Activated gamma-delta T cell treated with anti-CD3 and anti-CD28 coated beads, Interleukin-2, amount 50 U/mL, for 16 hours (primary cell): ENCODE results near the gene PIM2.
A peak's percentile ranks its signal among the peaks of the same experiment; 100 is the strongest.

Experiments used
- DNase-seq: peaks from one replicate; pipeline ENCODE4 v3.0.0-alpha.2; 2020; ENCODE audit warnings: low read depth

PIM2 gene

DNA sequence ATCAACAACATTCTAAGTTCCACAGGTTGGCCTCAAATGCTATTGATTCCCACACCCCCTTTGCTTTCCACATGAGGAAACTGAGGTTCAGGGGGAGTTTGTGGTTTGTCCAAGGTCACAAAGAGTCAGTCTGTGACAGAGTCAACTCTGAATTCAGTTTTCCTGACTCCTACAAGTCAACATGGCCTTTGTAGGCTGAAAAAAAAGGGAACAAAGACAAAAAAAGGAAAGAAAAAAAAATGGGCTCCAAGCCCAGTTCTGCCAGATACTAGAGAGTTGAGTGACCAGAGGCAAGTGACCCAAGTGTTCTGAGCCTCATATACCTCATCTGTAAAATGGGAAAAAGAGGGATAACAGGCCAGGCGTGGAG is 16.5 kb upstream of the PIM2 start:
- DNase-seq: no peak

DNA sequence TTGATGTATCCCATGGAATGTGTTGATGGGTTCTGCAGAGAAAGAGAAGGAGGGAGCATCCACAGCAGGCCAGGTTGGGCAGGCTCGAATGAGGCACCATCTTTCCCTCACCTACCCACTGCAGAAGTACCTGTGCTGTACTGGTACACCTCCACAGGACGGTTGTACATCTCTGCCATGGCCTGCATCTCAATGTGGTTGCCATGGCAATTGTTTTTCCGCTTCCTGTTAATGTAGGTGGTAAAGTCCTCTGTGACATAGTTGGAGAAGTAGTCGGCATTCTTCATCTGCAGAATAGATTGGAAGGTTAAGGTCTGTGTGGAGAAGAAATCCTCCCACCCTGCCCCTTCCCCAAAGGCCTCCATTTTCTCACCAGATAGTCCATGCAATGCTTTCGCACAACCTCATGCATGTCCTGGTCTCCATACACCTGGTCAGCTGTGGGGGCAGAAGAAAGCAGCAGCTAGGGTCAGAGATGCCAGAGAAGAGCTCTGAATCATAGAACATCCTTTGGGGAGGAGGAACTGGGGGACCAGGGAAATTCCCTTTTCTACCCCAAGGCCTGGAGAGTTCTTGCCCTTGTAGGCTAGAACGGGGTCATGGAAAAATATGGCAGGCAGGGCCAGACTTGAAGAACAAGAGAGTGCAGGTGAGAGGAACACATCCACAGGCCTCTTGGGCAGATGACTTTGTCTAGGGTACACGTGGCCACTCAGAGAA is 15.9 kb upstream of the PIM2 start:
- DNase-seq: no peak

DNA sequence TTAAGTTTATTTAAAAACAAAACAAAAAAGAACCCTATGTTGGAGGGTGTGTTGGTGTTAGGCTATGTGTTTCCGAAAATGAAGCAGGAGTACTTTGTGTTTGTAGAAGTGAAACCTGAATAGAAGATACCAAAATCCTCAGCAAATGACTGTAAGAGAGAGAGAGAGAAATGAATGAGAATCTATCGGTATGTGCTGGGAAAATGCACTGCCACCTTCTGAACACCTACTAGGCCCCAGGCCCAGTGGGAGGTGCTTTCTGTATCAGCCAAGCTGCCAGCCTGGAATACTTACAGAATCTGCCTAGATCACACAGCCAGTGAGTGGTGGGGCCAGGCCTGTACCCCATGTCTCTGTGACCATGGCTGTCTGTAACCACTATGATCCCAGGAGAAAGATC is 14.9 kb upstream of the PIM2 start:
- no peak for DNase-seq

DNA sequence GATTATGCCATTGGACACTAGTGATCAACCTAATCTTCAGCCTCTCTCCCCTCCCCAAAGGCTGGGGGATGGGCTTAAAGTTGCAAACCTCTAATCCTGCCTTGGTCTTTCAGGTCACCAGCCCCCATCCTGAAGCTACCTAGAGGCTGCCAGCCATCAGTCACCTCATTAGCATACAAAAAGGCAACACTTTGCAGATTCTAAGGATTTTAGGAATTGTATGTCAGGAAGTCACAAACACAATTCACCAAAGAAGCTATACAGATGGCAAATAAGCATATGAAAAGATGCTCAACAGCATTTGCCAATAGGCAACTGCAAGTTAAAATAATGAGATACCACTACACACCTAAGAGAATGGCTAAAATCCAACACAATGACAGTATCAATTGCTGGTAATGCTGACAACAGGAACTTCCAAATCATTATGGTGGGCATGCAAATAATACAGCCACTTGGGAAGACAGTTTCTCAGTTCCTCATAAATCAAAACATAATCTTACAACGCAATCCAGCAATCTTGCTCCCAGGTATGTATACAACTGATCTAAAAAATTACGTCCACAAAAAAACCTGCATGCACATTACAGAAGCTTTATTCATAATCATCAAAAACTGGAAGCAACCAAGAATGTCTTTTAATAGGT is 9.0 kb upstream of the PIM2 start:
- DNase-seq: no peak

DNA sequence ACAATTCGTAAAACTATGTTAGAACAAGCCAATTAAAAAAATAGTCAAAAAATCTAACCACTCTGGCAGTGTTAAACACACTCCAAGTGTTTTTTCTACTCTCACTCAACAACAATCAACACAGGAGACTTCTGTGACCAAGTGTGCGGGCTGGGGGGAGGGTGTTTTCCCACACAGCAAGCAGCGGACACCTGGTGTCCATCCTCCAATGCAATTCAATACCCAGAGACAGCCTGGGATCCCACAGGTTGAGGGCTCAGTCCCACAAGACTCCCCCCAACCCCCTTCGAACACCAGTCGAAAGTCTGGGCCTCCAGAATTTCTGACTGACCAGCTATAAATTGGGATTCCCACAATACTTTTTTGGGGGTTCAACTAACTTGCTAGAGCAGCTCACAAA is 8.3 kb upstream of the PIM2 start:
- no peak for DNase-seq

DNA sequence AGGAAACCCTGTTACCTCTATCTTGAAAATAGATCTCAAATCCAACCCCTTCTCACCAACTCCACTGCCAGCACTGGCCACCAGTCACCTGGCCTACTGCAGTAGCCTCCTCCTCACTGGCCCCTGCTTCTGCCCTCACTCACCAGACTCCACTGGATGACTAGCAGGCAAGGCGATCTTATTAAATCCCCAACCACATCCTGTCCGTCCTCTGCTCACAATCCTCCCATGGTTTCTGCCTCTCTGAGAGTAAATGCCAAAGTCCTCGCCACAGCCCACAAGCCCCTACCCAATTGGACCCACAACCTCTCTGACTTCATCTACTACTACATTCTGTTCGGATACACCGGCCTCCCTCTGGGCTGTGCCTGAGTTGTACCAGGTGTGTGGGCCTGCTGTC is 5.4 kb upstream of the PIM2 start:
- DNase-seq: no peak

DNA sequence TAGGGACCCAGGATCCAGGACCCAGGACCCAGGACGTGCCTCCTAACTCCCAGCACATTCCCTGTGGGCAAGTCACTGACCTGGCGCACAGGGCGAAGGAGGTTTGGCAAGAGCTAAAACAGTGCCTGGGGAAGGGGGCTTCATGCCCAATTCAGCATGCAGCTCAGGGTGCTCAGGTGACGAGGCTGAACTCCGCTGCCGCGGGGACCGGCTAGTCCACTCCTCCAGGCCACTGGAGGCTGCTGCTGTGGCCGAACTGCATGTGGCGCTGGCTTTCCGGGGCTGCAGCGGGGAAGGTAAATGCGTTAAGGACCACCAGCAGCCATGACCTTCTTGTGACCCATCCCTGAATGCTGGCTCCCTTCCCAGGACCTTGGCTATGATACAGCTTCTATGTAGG is 4.9 kb upstream of the PIM2 start:
- no peak for DNase-seq

DNA sequence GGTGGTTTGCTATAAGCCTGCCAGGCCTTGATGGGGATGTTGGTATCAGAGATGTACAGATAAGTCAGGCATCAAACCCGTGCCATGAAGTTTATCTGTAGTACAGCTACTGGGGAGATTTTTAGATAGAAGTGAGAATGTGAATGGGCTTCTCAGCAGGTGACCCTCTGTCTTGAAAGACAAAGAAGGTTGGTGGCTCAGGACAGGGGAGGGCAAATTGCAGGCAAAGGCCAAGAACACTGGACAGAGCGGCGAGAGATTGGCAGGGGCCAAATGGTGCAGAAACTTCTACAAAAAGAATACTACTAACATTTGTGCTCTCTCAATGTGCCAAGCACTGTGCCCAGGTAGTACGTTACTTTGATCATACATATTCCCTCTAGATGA is 1.9 kb upstream of the PIM2 start:
- no peak for DNase-seq

DNA sequence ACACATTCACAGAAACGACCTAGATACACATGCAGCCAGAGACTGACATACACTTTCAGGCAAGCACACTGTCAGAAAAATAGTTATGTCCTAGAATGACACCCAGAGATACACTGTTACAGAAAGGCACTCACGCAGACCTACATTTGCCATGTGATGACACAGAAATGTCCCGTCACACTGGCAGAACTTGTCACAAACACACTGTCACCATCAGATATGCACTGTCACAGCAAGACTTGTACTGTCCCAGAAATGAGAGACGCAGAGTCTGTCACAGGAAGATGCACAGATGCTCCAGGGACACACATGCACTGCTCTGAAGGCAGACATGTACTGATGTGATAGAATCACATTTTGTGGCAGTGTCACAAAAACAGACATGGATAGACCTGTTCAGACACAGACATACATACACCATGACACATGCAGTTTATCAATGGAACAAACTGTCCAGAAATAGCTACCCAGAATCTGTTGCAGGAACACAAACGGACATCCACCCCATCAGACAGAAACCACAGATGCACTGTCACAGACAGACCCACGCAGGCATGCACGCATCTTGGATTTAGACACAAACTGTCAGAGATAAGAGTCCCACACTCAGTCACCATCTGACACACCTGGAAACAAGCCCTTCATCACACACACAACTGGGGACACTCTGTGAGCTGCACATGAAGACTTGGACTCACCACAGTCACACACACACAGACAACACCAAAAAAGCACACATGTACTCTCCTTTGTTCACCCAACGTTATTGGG is 1.3 kb upstream of the PIM2 start:
- DNase-seq: no peak

DNA sequence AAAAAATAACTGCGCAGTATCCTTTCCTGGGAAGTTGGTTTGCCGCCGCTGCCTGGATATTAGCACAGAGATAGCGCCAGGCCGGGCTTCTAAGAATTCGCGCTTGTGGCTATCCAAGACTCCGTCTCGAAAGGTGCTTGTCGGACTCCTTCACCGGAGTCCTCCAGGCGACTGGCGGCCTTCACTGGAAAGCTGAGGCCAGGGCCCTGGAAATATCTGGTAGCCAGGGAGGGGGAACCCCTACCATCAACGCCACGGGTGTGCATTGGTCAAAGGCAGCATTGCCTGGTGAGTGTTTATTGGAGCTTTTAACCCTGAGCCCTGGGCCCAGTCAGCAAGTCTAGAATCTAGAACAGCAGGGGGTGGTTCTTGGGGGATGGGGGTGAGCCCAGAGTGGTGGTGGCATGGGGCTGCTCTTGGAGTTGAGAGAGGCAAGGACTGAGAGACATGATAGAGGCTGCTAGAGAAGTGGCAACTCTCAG is 577 bp upstream of the PIM2 start:
- DNase-seq: no peak

DNA sequence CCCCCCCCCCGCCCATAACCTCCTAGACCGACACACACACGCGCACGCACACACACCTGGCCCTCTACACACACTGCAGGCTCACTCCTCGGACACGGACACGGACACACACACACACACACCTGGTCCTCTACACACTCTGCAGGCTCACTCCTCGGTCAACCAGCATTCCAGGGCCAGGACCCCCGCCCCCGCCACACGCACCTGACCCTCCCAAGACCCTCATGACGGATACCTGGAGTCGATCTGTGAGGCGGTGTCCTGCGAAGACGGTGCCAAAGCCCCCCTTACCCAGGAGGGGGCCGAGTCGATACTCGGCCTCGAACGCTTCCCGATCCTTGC is 552 bp downstream of the PIM2 start:
- DNase-seq: no peak

DNA sequence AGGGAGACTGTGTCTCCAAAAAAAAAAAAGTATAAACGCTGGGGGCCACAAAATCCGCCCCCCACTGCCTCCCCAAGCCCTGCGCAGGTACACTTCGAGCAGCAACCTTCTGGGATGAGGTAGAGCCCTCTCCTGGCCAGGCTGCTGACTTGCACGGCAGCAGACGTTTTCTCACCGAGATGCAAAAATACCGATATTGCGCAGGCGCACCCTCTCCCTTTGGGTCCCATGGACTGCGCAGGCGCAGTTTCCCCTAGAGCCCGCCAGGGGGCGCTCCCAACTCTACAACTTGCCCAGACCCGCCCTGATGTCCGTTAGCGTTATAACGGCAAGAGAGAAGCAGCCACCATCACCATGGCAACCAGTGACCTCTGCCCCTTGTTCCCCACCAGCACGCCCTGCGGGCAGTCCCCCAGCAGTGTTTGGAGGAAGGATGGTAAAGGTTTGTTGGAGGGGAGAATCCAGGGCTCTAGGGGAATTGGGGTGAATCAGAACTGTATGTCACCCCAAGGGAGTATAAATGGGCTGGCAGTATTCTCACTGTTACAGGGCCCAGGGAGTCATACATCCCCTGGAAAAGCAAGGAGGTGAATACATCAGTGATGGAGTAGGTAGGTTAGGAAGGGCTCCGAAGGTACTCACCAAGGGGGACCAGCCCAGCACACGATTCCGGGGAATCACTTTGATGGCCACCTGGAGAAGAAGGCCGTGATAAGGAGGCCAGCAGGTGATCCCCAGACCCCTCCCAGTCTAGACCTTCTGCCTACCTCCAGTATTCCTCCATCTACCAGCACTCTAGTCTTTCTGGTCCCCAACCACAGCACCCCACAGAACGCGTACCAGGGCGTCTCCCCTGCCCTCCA is 1.5 kb downstream of the PIM2 start:
- peak; percentile 78 for DNase-seq

DNA sequence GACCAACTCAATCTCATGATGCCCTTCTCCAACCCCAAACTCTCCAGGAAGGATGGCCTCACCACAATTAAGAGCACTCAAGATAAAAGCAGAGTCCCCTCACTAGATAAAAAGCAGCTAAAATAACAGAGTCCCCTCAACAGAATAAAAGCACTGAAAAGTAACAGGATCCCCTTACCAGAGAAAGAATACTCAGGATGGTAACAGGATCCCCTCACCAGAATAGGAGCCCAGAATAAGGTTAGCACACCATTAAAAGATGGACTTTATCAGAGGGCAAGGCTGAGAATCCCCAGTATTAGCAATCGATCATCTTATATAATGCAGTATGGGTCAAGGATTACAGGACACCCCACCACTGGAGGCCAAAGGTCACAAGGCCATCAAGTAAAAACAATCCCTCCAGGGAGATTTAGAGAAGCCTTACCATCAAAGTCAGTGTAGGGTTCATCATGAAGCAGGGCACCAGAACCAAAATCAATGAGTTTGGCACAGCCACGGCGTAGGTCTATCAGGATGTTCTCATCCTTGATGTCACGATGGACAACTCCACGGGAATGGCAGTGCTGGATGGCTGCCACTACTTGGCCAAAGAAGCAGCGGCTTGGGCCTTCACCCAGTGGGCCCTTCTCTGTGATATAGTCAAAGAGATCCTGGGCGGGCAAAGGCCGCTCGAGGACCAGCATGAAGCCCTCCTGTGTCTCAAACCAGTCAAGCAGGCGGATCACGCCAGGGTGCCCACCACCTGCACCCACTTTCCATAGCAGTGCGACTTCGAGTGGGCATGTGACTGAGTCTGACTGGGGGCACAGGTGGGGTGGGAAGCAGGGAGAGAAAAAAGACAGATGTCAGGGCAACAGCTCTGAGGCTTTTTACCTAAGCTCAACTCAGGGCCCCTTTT is 4.0 kb downstream of the PIM2 start:
- DNase-seq: no peak

DNA sequence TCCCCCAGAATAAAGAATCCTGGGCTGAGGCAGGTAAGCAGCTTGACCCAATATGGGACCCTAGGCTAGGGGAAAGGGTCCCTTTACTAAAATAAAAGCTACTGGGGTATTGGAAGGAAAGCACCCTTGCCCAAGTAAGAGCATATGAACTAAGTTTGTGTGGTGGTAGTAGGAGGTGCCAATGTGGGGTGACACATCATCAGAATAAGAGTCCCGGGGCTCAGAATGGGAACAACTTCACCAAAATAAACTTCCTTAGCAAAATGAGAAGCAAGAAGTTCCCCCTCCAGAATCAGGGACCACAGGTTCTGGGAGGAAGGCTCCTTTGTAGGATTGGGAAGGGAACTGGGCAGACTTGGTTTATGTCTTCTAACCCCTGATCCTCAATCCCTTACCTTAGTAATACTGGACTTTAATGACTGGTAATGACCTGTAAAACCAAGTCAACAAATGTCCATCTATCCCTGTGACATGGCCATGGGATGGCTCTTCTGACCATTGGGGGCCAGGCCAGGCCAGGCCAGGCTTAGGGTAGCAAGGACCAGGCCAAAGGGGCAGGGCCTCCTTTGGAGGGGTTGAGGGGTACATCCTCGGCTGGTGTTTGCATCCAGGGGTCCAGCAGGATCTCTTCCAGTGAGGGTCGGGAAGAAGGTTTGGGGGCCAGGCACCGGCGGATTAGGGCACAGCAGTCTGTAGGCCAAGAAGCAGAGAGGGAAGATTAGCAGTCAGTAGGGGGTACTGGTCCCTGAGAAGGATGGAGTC is 5.0 kb downstream of the PIM2 start:
- no peak for DNase-seq

DNA sequence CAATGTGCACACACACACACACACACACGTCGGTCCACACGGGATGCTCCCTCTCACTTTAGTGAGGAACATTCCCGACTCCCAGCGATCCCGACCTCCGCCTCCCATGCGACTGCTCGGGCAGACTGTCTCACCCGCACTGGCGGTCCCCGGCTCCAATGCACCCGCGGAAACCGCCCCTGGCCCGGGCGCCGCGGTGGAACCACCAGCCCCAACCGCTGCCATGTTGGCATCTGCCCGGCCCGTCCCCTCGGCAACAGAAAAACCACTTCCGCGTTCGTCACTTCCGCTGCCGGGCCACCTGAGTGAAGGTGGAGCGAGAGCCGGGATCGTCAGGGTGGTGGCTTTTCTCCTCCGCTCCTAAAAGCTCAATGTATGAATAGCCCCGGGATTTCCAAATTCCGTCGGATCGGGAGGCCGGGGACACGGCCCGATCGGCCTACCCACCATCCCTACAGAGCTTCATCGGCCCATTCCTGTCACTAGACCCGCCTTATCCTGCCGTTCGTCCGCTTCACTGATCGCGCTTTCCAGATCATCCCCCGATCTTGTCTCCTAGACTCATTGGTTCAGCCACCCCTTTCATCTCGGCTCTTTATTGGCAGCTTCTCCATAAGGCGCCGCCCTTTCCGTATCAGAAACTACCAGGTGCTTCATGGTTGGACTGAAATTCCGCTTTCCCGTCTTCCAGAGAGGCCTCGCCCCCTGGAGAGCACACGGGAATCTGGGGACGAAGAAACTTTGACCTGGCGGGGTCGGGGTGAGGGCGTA is 7.2 kb downstream of the PIM2 start, which contains the start of gene SLC35A2:
SLC35A2 (minus strand) TSS at position 235 of the 771 bp plus-strand sequence; CDS start at position 225, 10 bp downstream.
- peak; percentile 77 for DNase-seq

DNA sequence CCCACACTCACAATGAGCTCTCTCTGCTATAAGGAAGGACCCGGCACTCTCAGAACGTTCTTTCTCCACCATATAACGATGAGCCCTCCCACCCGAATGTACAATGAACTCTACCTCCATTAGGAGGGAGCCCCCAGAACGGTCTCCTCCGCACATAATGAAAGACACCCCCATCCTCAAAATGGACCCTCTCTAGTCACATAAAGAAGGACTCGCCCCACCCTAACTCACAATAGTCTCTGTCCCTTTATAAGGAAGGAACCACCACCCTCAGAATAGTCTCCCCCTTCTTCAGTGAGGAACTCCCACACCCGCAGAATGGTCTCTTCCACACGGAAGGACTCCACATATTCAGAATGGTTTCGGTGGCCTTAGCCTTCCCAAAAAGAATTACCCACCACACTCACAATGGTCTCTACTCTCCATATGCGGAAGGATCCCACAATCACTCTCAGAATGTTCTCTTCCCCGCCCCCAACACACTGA is 7.9 kb downstream of the PIM2 start:
- DNase-seq: no peak

DNA sequence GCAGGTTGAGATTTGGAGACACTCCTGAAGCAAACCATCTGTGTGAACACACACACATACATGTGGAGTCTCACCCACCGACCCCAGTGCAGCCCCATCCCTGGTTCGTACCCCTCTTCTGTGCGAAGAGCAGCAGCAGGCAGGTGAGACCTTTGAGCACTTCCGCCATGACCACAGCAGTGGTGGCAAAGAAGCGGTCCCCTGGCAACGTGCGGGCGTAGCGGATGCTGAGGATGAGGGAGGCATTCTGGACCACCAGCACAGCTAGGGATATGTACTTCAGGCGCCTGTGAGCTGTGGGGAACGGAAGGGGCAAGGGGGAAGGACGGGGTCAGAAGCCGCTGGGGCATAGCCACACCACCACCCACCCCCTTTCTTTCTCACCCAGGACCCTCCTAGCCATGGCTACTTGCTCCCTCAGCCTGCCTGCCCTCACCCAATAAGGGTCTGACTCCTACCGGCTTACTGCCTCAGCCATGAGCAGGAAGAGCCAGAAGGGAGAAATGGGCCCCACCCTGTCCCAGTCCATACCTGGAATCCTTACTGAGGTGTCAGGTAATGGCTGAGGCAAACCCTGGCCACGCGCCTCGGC is 9.0 kb downstream of the PIM2 start:
- no peak for DNase-seq

DNA sequence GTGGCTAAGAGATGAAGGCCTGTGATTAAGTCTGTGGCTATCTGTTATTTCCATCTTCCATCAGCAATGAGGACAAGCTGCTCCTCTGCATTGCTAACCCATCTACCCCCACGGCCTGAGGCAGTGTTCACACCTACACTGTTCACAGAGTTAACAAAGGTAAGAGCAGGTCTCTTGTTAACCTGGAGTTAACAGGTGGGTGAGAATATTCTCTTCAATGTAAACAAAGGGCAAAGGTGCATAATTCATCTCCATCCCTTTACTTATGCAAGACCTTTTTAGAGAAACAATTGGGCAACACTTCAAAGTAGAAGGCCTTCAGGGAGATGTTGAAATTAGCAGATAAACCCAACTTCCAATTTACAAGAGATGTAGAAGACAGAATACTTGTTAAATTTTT is 10.2 kb downstream of the PIM2 start:
- no peak for DNase-seq
